NB4 (cell line): ENCODE measurements around the gene CRELD2.

Experiments
- DNase-seq: peaks from one replicate; pipeline ENCODE4 v3.0.0; 2010; ENCODE audit warnings: low read depth
- H3K4me3 ChIP-seq: one replicate; pipeline ENCODE4 v1.5.1; 2011; ENCODE audit warnings: mild to moderate bottlenecking, low read depth, low read length, moderate library complexity
- CTCF ChIP-seq: IDR thresholded peaks from one replicate; pipeline ENCODE4 v1.5.1; 2012; ENCODE audit warnings: low read depth, low read length
- MAX ChIP-seq: IDR thresholded peaks from 2 replicates; pipeline ENCODE4 v1.6.1; 2011; ENCODE audit warnings: low read depth, low read length
- MYC ChIP-seq: IDR thresholded peaks from 2 replicates; pipeline ENCODE4 v1.6.1; 2011; ENCODE audit warnings: low read depth, low read length
- POLR2A ChIP-seq: IDR thresholded peaks from 2 replicates; pipeline ENCODE4 v1.6.1; 2011; ENCODE audit warnings: mild to moderate bottlenecking; ENCODE audit not compliant: insufficient read length; ENCODE audit errors: extremely low read depth

Gene CRELD2

GRCh38 chr22:49962751-49963646 is 44.6 kb downstream of the CRELD2 start:
- TF ChIP-seq CTCF (no peak), MAX (no peak), POLR2A (no peak), MYC (no peak)
- peak overlapping the region; percentile 52 for H3K4me3 ChIP-seq

GRCh38 chr22:49963647-49964026 is 45.2 kb downstream of the CRELD2 start:
- H3K4me3 ChIP-seq, result no peak overlapping the region
- TF ChIP-seq CTCF (no peak), POLR2A (no peak), MYC (no peak), MAX (no peak)
- no peak for DNase-seq

More at GRCh38 chr22:49962751-49963646, 44.6 kb downstream of the CRELD2 start:
- no peak for DNase-seq

- no peak overlapping the region for H3K4me3 ChIP-seq
- no peak for DNase-seq
- TF ChIP-seq POLR2A, result no peak
- TF ChIP-seq MYC, result no peak
- TF ChIP-seq MAX, result no peak
- no peak for TF ChIP-seq CTCF
Measured at GRCh38 chr22:49964136-49965090, 46.0 kb downstream of the CRELD2 start.

- no peak for TF ChIP-seq MAX
- no peak for TF ChIP-seq POLR2A
- no peak for TF ChIP-seq MYC
- no peak for TF ChIP-seq CTCF
- H3K4me3 ChIP-seq, result no peak overlapping the region
- no peak for DNase-seq
Measured at GRCh38 chr22:49965091-49966040, 46.9 kb downstream of the CRELD2 start.
